AG04449 (cell line): ENCODE measurements around the gene FAM168B.

Experiments used
- CTCF ChIA-PET: fragments of 350-600 bp; formaldehyde crosslinking; extraction: SDS; loops from one replicate; lab custom pipeline; 2021; ENCODE audit warnings: antibody characterized with exemption; lab: Yijun Ruan, JAX
- POLR2A ChIA-PET: fragments of 400-600, 350-600 bp; formaldehyde crosslinking; extraction: SDS; loops from one replicate; lab custom pipeline; 2020; ENCODE audit warnings: antibody characterized with exemption, inconsistent platforms; lab: Yijun Ruan, JAX
- DNase-seq: peaks from one replicate; pipeline ENCODE4 v3.0.0-alpha.2; 2010; ENCODE audit warnings: low read depth, low spot score
- H3K4me3 ChIP-seq: 2 replicates; pipeline ENCODE4 v1.5.1; 2011; ENCODE audit warnings: low read depth, mild to moderate bottlenecking, control low read depth, low read length
- CTCF ChIP-seq: IDR thresholded peaks from one replicate; pipeline ENCODE4 v1.5.1; 2011; ENCODE audit warnings: mild to moderate bottlenecking, moderate library complexity, low read length, control low read depth, inconsistent platforms; ENCODE audit not compliant: insufficient read depth; ENCODE audit errors: missing control alignments

The FAM168B gene

GRCh38 chr2:131011486-131011885 lies 81.8 kb downstream of the FAM168B start:
- DNase-seq: no peak
- no peak for TF ChIP-seq CTCF
- ChIA-PET CTCF (interaction anchor here (0.5 to 1.2 kb wide), 2 partner anchors 12 to 214 kb away, joined by 3 read pairs; no protein-coding TSS in a partner anchor), POLR2A (no interaction called here)
- no peak overlapping the region for H3K4me3 ChIP-seq

- H3K4me3 ChIP-seq: no peak overlapping the region
- ChIA-PET POLR2A (no interaction called here), CTCF (no interaction called here)
- no peak for TF ChIP-seq CTCF
- DNase-seq: no peak
These were observed 82.7 kb downstream of the FAM168B start for GRCh38 chr2:131010566-131010965.

GRCh38 chr2:131009713-131010475 lies 83.4 kb downstream of the FAM168B start:
- no peak for TF ChIP-seq CTCF
- POLR2A ChIA-PET: no interaction called here
- CTCF ChIA-PET: no interaction called here
- no peak overlapping the region for H3K4me3 ChIP-seq
- DNase-seq: no peak

GRCh38 chr2:131008967-131009366 lies 84.3 kb downstream of the FAM168B start:
- POLR2A ChIA-PET: no interaction called here
- H3K4me3 ChIP-seq: no peak overlapping the region
- no peak for DNase-seq
- no peak for TF ChIP-seq CTCF
- CTCF ChIA-PET: no interaction called here

GRCh38 chr2:131006561-131006960 lies 86.7 kb downstream of the FAM168B start:
- CTCF ChIA-PET: no interaction called here

More at GRCh38 chr2:131006561-131006960, 86.7 kb downstream of the FAM168B start:
- no peak overlapping the region for H3K4me3 ChIP-seq
- POLR2A ChIA-PET: no interaction called here
- no peak for DNase-seq
- no peak for TF ChIP-seq CTCF
